HEK293 (cell line): ENCODE data around the gene CDKAL1.

Source experiments
- CTCF ChIA-PET: fragments of 350-600 bp; formaldehyde crosslinking; extraction: SDS; loops from one replicate; lab custom pipeline; 2021; ENCODE audit warnings: antibody characterized with exemption; lab: Yijun Ruan, JAX
- POLR2A ChIA-PET: fragments of 300-600 bp; formaldehyde crosslinking; extraction: SDS; loops from one replicate; lab custom pipeline; 2020; ENCODE audit warnings: antibody characterized with exemption, inconsistent platforms; lab: Yijun Ruan, JAX
- H3K27ac ChIP-seq: fragments of 200-500 bp; sonication (Bioruptor generic); 2 replicates; pipeline ENCODE4 v1.5.1; 2014; ENCODE audit warnings: low read depth, low read length, control low read depth, inconsistent platforms; ENCODE audit errors: extremely low read depth
- H3K36me3 ChIP-seq, 2 experiments: fragments of 200-500 bp in 1 of 2; sonication (Bioruptor generic) in 1 of 2; 1 replicate in 1 of 2; 2 replicates in 1 of 2; pipeline ENCODE4 v1.5.1; 2014 to 2017; ENCODE audit warnings: inconsistent platforms in 2 of 2, low read length in 2 of 2; ENCODE audit not compliant: control insufficient read depth in 2 of 2, insufficient read depth in 1 of 2
- H3K4me1 ChIP-seq: fragments of 200-500 bp; sonication (Bioruptor generic); 2 replicates; pipeline ENCODE4 v1.5.1; 2014; ENCODE audit warnings: mild to moderate bottlenecking, low read length, inconsistent platforms; ENCODE audit not compliant: control insufficient read depth, insufficient read depth
- H3K4me3 ChIP-seq: 2 replicates; pipeline ENCODE4 v1.5.1; 2011; ENCODE audit warnings: low read depth, mild to moderate bottlenecking, control low read depth, low read length, moderate library complexity
- H3K9me3 ChIP-seq: fragments of 200-500 bp; sonication (Bioruptor generic); 2 replicates; pipeline ENCODE4 v1.5.1; 2014; ENCODE audit warnings: low read depth, low read length, inconsistent platforms; ENCODE audit not compliant: control insufficient read depth, insufficient read depth
- ATF2 ChIP-seq: fragments of 450-650 bp; formaldehyde crosslinking; IDR thresholded peaks from 2 replicates; pipeline ENCODE4 v1.5.1; 2016; ENCODE audit warnings: missing biosample characterization, missing genetic modification characterization, low read depth
- FEZF1 ChIP-seq: fragments of 450-650 bp; formaldehyde crosslinking; IDR thresholded peaks from 2 replicates; pipeline ENCODE4 v1.5.1; 2016; ENCODE audit warnings: missing biosample characterization, missing genetic modification characterization
- KLF7 ChIP-seq: fragments of 450-650 bp; formaldehyde crosslinking; IDR thresholded peaks from 2 replicates; pipeline ENCODE4 v1.5.1; 2016; ENCODE audit warnings: missing biosample characterization, missing genetic modification characterization, borderline replicate concordance
- KLF9 ChIP-seq: fragments of 450-650 bp; formaldehyde crosslinking; IDR thresholded peaks from 2 replicates; pipeline ENCODE4 v1.5.1; 2016; ENCODE audit warnings: missing biosample characterization, missing genetic modification characterization, low read depth
- OVOL3 ChIP-seq: fragments of 450-650 bp; formaldehyde crosslinking; IDR thresholded peaks from 2 replicates; pipeline ENCODE4 v1.5.1; 2016; ENCODE audit warnings: missing biosample characterization, missing genetic modification characterization
- RBAK ChIP-seq: fragments of 450-650 bp; formaldehyde crosslinking; IDR thresholded peaks from 2 replicates; pipeline ENCODE4 v1.5.1; 2016; ENCODE audit warnings: missing biosample characterization, missing genetic modification characterization
- SALL2 ChIP-seq: fragments of 450-650 bp; formaldehyde crosslinking; IDR thresholded peaks from 2 replicates; pipeline ENCODE4 v1.5.0; 2017; ENCODE audit warnings: missing biosample characterization, mild to moderate bottlenecking, missing genetic modification characterization, borderline replicate concordance
- ZBTB10 ChIP-seq: fragments of 450-650 bp; formaldehyde crosslinking; IDR thresholded peaks from 2 replicates; pipeline ENCODE4 v1.5.1; 2016; ENCODE audit warnings: missing biosample characterization, missing genetic modification characterization
- ZBTB6 ChIP-seq: fragments of 450-650 bp; formaldehyde crosslinking; IDR thresholded peaks from 2 replicates; pipeline ENCODE4 v1.5.1; 2017; ENCODE audit warnings: missing biosample characterization, missing genetic modification characterization
- ZNF157 ChIP-seq: fragments of 450-650 bp; formaldehyde crosslinking; IDR thresholded peaks from 2 replicates; pipeline ENCODE4 v1.5.1; 2016; ENCODE audit warnings: missing biosample characterization, missing genetic modification characterization
- ZNF169 ChIP-seq: fragments of 450-650 bp; formaldehyde crosslinking; IDR thresholded peaks from 2 replicates; pipeline ENCODE4 v1.5.1; 2016; ENCODE audit warnings: missing biosample characterization, missing genetic modification characterization
- ZNF335 ChIP-seq: fragments of 450-650 bp; formaldehyde crosslinking; conservative IDR thresholded peaks from 2 replicates; pipeline ENCODE4 v1.5.1; 2016; ENCODE audit warnings: missing biosample characterization, missing genetic modification characterization
- ZNF366 ChIP-seq: fragments of 450-650 bp; formaldehyde crosslinking; conservative IDR thresholded peaks from 2 replicates; pipeline ENCODE4 v1.5.1; 2016; ENCODE audit warnings: missing biosample characterization, missing genetic modification characterization
- ZNF398 ChIP-seq: fragments of 450-650 bp; formaldehyde crosslinking; IDR thresholded peaks from 2 replicates; pipeline ENCODE4 v1.5.1; 2017; ENCODE audit warnings: missing biosample characterization, missing genetic modification characterization
- ZNF510 ChIP-seq: fragments of 450-650 bp; formaldehyde crosslinking; IDR thresholded peaks from 2 replicates; pipeline ENCODE4 v1.5.1; 2018; ENCODE audit warnings: mild to moderate bottlenecking, missing genetic modification characterization, missing biosample characterization; ENCODE audit not compliant: insufficient replicate concordance
- ZNF513 ChIP-seq: fragments of 450-650 bp; IDR thresholded peaks from 2 replicates; pipeline ENCODE4 v1.5.1; 2018; ENCODE audit warnings: missing biosample characterization, missing genetic modification characterization
- ZNF514 ChIP-seq: fragments of 450-650 bp; formaldehyde crosslinking; IDR thresholded peaks from 2 replicates; pipeline ENCODE4 v1.5.1; 2016; ENCODE audit warnings: missing biosample characterization, missing genetic modification characterization
- ZNF580 ChIP-seq: fragments of 450-650 bp; formaldehyde crosslinking; IDR thresholded peaks from 2 replicates; pipeline ENCODE4 v1.5.1; 2016; ENCODE audit warnings: missing biosample characterization, missing genetic modification characterization
- ZNF585B ChIP-seq: fragments of 450-650 bp; formaldehyde crosslinking; IDR thresholded peaks from 2 replicates; pipeline ENCODE4 v1.5.1; 2016; ENCODE audit warnings: missing biosample characterization, missing genetic modification characterization
- ZNF747 ChIP-seq: fragments of 450-650 bp; formaldehyde crosslinking; IDR thresholded peaks from 2 replicates; pipeline ENCODE4 v1.5.1; 2016; ENCODE audit warnings: missing biosample characterization, missing genetic modification characterization
- ZNF776 ChIP-seq: fragments of 450-650 bp; formaldehyde crosslinking; IDR thresholded peaks from 2 replicates; pipeline ENCODE4 v1.5.0; 2017; ENCODE audit warnings: missing biosample characterization, missing genetic modification characterization, borderline replicate concordance
- ZNF777 ChIP-seq: fragments of 450-650 bp; formaldehyde crosslinking; IDR thresholded peaks from 2 replicates; pipeline ENCODE4 v1.5.1; 2017; ENCODE audit warnings: missing biosample characterization, missing genetic modification characterization, borderline replicate concordance
- ZNF837 ChIP-seq: fragments of 450-650 bp; formaldehyde crosslinking; IDR thresholded peaks from 2 replicates; pipeline ENCODE4 v1.5.1; 2016; ENCODE audit warnings: missing biosample characterization, missing genetic modification characterization

Gene CDKAL1

GRCh38 chr6:21222656-21223055 lies 688.4 kb downstream of the CDKAL1 start (continued):
- TF ChIP-seq RBAK (tag by site-specific recombination) (no peak), FEZF1 (tag by site-specific recombination) (no peak), ZNF398 (tag by site-specific recombination) (no peak), ATF2 (tag by site-specific recombination) (no peak), ZNF837 (no peak)

- CTCF ChIA-PET: interaction anchor here (0.6 to 0.7 kb wide), 2 partner anchors 67 to 298 kb away, joined by 3 read pairs; no protein-coding TSS in a partner anchor
- Histone ChIP-seq H3K4me3 (no peak overlapping the region), H3K9me3 (no peaks in the 10 kb centered on the region), H3K27ac (no peak overlapping the region), H3K4me1 (no peaks in the 10 kb centered on the region), H3K36me3 (no peaks in the 10 kb centered on the region)
- POLR2A ChIA-PET: no interaction called here
- TF ChIP-seq ZNF777 (tag by site-specific recombination) (no peak), ZNF513 (tag by site-specific recombination) (no peak), ZNF157 (tag by site-specific recombination) (no peak), ZBTB10 (tag by site-specific recombination) (no peak), ZNF747 (tag by site-specific recombination) (no peak), KLF9 (tag by site-specific recombination) (no peak), ZNF510 (no peak), ZBTB6 (tag by site-specific recombination) (no peak), ZNF169 (no peak), ZNF366 (tag by site-specific recombination) (no peak), ZNF837 (no peak), SALL2 (tag by site-specific recombination) (no peak), KLF7 (no peak), ZNF514 (tag by site-specific recombination) (no peak), ZNF335 (no peak), OVOL3 (tag by site-specific recombination) (no peak), ZNF580 (tag by site-specific recombination) (no peak), ZNF398 (tag by site-specific recombination) (no peak), ZNF585B (tag by site-specific recombination) (no peak), ZNF776 (tag by site-specific recombination) (no peak)
Measured at GRCh38 chr6:21225912-21226311, 691.7 kb downstream of the CDKAL1 start.
